ENCODE results near the gene FOXJ3.

DNA sequence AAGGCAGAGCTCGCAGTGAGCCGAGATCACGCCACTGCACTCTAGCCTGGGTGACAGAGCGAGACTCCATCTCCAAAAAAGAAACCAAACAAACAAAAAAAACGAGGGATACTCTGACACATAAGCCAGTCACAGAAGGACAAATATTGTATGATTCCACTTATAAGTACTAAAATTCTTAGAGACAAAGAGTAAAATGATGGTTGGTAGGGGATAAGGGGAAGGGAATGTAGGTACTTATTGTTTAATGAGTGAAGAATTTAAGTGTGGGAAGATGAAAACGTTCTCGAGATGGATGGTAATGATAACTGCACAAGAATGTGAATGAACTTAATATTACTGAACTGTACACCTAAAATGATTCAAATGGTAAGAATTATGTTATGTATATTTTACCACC, 103.8 kb downstream of the FOXJ3 start:
- TF ChIP-seq, protein P1, sequence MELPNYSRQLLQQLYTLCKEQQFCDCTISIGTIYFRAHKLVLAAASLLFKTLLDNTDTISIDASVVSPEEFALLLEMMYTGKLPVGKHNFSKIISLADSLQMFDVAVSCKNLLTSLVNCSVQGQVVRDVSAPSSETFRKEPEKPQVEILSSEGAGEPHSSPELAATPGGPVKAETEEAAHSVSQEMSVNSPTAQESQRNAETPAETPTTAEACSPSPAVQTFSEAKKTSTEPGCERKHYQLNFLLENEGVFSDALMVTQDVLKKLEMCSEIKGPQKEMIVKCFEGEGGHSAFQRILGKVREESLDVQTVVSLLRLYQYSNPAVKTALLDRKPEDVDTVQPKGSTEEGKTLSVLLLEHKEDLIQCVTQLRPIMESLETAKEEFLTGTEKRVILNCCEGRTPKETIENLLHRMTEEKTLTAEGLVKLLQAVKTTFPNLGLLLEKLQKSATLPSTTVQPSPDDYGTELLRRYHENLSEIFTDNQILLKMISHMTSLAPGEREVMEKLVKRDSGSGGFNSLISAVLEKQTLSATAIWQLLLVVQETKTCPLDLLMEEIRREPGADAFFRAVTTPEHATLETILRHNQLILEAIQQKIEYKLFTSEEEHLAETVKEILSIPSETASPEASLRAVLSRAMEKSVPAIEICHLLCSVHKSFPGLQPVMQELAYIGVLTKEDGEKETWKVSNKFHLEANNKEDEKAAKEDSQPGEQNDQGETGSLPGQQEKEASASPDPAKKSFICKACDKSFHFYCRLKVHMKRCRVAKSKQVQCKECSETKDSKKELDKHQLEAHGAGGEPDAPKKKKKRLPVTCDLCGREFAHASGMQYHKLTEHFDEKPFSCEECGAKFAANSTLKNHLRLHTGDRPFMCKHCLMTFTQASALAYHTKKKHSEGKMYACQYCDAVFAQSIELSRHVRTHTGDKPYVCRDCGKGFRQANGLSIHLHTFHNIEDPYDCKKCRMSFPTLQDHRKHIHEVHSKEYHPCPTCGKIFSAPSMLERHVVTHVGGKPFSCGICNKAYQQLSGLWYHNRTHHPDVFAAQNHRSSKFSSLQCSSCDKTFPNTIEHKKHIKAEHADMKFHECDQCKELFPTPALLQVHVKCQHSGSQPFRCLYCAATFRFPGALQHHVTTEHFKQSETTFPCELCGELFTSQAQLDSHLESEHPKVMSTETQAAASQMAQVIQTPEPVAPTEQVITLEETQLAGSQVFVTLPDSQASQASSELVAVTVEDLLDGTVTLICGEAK (IDR thresholded peaks at IDR 0.05): no peak
- TF ChIP-seq, protein P1 (CRISPR knock-in tag; IDR thresholded peaks at IDR 0.05): no peak
- TF ChIP-seq ZNF354B (CRISPR knock-in tag; IDR thresholded peaks at IDR 0.05): no peak
- TF ChIP-seq ZNF292 (CRISPR knock-in tag; IDR thresholded peaks at IDR 0.05; ENCODE audit: borderline replicate concordance, low read depth): no peak
- TF ChIP-seq, protein P2, sequence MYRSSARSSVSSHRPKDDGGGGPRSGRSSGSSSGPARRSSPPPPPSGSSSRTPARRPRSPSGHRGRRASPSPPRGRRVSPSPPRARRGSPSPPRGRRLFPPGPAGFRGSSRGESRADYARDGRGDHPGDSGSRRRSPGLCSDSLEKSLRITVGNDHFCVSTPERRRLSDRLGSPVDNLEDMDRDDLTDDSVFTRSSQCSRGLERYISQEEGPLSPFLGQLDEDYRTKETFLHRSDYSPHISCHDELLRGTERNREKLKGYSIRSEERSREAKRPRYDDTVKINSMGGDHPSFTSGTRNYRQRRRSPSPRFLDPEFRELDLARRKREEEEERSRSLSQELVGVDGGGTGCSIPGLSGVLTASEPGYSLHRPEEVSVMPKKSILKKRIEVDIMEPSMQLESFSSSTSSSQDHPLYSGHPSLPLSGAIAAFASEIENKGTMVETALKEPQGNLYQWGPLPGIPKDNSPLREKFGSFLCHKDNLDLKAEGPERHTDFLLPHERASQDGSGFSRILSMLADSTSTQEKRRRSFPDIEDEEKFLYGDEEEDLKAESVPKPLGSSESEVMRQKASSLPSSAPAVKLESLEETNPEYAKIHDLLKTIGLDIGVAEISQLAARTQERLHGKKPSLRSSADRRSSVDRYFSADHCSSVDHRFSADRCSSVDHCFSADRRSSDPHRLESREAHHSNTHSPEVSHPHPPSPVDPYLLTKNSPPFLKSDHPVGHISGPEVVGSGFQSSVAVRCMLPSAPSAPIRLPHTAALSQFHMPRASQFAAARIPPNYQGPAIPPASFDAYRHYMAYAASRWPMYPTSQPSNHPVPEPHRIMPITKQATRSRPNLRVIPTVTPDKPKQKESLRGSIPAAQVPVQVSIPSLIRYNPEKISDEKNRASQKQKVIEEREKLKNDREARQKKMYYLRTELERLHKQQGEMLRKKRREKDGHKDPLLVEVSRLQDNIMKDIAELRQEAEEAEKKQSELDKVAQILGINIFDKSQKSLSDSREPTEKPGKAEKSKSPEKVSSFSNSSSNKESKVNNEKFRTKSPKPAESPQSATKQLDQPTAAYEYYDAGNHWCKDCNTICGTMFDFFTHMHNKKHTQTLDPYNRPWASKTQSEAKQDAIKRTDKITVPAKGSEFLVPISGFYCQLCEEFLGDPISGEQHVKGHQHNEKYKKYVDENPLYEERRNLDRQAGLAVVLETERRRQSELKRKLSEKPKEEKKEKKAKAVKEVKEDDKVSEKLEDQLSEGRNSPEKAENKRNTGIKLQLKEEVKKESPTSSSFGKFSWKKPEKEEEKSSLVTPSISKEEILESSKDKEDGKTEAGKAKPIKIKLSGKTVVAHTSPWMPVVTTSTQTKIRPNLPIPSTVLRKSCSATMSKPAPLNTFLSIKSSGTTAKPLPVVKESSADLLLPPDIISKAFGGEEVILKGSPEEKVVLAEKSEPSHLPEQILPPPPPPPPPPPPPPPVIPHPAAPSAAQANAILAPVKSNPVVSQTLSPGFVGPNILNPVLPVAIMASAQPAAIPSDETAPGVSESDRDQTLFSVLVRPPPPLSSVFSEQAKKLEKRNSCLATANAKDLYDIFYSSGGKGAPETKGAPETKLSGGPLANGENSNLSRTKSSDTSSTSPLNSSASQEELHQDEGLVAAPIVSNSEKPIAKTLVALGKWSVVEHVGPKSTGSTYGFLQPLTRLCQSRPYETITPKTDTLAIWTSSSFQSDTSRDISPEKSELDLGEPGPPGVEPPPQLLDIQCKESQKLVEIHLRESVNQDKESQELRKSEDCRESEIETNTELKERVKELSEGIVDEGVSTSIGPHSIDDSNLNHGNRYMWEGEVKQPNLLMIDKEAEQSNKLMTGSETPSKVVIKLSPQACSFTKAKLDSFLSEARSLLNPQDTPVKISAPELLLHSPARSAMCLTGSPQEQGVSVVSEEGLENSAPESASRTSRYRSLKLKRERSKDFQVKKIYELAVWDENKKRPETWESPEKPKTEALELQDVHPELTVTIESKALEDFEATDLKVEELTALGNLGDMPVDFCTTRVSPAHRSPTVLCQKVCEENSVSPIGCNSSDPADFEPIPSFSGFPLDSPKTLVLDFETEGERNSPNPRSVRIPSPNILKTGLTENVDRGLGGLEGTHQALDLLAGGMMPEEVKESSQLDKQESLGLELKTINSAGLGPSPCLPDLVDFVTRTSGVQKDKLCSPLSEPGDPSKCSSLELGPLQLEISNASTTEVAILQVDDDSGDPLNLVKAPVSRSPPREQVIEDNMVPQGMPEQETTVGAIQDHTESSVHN (CRISPR knock-in tag; IDR thresholded peaks at IDR 0.05): no peak
- no peak for TF ChIP-seq POLR2A (IDR thresholded peaks at IDR 0.05; ENCODE audit: insufficient read depth in 1 of 2, low read depth in 2 of 2, low read length in 2 of 2)
- no peak for TF ChIP-seq POLR2AphosphoS5 (IDR thresholded peaks at IDR 0.05; ENCODE audit: low read depth, low read length)
- TF ChIP-seq, protein P3, sequence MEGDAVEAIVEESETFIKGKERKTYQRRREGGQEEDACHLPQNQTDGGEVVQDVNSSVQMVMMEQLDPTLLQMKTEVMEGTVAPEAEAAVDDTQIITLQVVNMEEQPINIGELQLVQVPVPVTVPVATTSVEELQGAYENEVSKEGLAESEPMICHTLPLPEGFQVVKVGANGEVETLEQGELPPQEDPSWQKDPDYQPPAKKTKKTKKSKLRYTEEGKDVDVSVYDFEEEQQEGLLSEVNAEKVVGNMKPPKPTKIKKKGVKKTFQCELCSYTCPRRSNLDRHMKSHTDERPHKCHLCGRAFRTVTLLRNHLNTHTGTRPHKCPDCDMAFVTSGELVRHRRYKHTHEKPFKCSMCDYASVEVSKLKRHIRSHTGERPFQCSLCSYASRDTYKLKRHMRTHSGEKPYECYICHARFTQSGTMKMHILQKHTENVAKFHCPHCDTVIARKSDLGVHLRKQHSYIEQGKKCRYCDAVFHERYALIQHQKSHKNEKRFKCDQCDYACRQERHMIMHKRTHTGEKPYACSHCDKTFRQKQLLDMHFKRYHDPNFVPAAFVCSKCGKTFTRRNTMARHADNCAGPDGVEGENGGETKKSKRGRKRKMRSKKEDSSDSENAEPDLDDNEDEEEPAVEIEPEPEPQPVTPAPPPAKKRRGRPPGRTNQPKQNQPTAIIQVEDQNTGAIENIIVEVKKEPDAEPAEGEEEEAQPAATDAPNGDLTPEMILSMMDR (CRISPR knock-in tag; IDR thresholded peaks at IDR 0.05): no peak
- TF ChIP-seq EP300 (IDR thresholded peaks at IDR 0.05; ENCODE audit: low read depth in 2 of 2, low read length in 2 of 2): no peak
- TF ChIP-seq EP300 (CRISPR knock-in tag; IDR thresholded peaks at IDR 0.05; ENCODE audit: borderline replicate concordance): no peak
- no peak for TF ChIP-seq MAFK (conservative IDR thresholded peaks at IDR 0.05 in 1 of 2, IDR thresholded peaks at IDR 0.05 in 1 of 2; ENCODE audit: low read length in 2 of 2)
- TF ChIP-seq NFRKB (IDR thresholded peaks at IDR 0.05): no peak
- no peak for TF ChIP-seq ZNF577 (CRISPR knock-in tag; IDR thresholded peaks at IDR 0.05; ENCODE audit: borderline replicate concordance, low read depth)
- TF ChIP-seq, protein P4, sequence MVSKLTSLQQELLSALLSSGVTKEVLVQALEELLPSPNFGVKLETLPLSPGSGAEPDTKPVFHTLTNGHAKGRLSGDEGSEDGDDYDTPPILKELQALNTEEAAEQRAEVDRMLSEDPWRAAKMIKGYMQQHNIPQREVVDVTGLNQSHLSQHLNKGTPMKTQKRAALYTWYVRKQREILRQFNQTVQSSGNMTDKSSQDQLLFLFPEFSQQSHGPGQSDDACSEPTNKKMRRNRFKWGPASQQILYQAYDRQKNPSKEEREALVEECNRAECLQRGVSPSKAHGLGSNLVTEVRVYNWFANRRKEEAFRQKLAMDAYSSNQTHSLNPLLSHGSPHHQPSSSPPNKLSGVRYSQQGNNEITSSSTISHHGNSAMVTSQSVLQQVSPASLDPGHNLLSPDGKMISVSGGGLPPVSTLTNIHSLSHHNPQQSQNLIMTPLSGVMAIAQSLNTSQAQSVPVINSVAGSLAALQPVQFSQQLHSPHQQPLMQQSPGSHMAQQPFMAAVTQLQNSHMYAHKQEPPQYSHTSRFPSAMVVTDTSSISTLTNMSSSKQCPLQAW (CRISPR knock-in tag; IDR thresholded peaks at IDR 0.05): no peak
- no peak for TF ChIP-seq PLRG1 (conservative IDR thresholded peaks at IDR 0.05)
- no peak for TF ChIP-seq HDAC2 (CRISPR knock-in tag; IDR thresholded peaks at IDR 0.05)
